C4-2B (cell line): Measurements from ENCODE around the gene RNF208.

Experiments
- H3K27ac ChIP-seq: fragments of 450-650 bp; 2 replicates; pipeline ENCODE4 v1.5.1; 2017
- ZFX ChIP-seq: fragments of 450-650 bp; IDR thresholded peaks from 2 replicates; pipeline ENCODE4 v1.6.1; 2017
- TF ChIP-seq, protein P1 (sequence below): fragments of 450-650 bp; conservative IDR thresholded peaks from 2 replicates; pipeline ENCODE4 v1.5.1; 2017; ENCODE audit warnings: mild to moderate bottlenecking

The RNF208 gene

DNA sequence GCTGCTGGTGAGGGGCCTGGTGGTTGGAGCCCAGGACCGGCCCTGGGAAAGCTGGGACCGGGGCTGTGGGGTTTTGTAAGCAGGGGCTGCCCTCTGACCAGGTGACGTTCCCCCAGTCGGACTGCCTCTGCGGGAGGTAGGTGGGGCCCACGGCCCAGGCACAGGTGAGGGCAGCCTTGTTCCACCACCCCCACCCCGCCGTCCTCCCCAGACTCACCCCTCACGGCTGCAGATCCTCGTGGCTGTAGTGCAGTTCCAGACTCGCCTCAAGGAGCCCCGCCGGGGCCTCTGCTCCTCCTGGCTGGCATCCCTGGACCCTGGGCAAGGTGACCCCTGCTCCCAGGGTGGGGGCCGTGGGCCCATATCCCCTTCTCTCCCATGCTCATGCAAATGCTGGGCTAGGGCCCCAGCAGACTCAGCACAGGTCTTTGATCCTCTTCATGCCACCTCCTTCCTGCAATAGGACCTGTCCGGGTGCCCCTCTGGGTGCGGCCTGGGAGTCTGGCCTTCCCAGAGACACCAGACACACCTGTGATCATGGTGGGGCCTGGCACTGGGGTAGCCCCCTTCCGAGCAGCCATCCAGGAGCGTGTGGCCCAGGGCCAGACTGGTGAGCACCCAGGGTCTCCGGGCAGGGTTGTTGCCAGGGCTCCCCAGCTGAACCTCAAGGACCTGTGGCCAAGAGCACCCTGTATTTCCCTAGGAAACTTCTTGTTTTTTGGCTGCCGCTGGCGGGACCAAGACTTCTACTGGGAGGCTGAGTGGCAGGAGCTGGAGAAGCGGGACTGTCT is 6.6 kb downstream of the RNF208 start:
- no peak for TF ChIP-seq ZFX
- TF ChIP-seq, protein P1, sequence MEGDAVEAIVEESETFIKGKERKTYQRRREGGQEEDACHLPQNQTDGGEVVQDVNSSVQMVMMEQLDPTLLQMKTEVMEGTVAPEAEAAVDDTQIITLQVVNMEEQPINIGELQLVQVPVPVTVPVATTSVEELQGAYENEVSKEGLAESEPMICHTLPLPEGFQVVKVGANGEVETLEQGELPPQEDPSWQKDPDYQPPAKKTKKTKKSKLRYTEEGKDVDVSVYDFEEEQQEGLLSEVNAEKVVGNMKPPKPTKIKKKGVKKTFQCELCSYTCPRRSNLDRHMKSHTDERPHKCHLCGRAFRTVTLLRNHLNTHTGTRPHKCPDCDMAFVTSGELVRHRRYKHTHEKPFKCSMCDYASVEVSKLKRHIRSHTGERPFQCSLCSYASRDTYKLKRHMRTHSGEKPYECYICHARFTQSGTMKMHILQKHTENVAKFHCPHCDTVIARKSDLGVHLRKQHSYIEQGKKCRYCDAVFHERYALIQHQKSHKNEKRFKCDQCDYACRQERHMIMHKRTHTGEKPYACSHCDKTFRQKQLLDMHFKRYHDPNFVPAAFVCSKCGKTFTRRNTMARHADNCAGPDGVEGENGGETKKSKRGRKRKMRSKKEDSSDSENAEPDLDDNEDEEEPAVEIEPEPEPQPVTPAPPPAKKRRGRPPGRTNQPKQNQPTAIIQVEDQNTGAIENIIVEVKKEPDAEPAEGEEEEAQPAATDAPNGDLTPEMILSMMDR, result no peak
- no peak overlapping the region for H3K27ac ChIP-seq

DNA sequence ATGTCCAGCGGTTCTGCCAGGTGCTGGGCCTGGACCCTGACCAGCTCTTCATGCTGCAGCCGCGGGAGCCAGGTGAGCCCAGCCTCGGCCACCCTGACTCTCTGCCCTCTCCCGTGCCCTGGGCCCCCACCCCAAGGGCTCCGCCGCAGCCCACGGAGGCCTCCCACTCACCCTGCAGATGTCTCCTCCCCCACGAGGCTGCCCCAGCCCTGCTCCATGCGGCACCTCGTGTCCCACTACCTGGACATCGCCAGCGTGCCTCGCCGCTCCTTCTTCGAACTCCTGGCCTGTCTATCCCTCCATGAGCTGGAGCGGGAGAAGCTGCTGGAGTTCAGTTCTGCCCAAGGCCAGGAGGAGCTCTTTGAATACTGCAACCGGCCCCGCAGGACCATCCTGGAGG is 7.4 kb downstream of the RNF208 start:
- H3K27ac ChIP-seq, result no peak overlapping the region
- no peak for TF ChIP-seq ZFX
- TF ChIP-seq, protein P1, result no peak

- no peak overlapping the region for H3K27ac ChIP-seq
- no peak for TF ChIP-seq ZFX
- TF ChIP-seq, protein P1, result no peak; the same call in 1 of the 2 replicates
These were observed 8.6 kb downstream of the RNF208 start for GRCh38 chr9:137213160-137214060.

- TF ChIP-seq, protein P1, result no peak
- no peak for TF ChIP-seq ZFX
- H3K27ac ChIP-seq, result no peak overlapping the region
These were observed 9.5 kb downstream of the RNF208 start for GRCh38 chr9:137212520-137212919.

GRCh38 chr9:137211532-137211931 is 10.5 kb downstream of the RNF208 start:
- H3K27ac ChIP-seq, result no peak overlapping the region
- TF ChIP-seq, protein P1, result no peak
- TF ChIP-seq ZFX, result no peak

GRCh38 chr9:137206602-137207001 is 15.4 kb downstream of the RNF208 start:
- 0 out of 2 replicates have a peak overlapping the region, but pooled peaks have one; percentile 86 for H3K27ac ChIP-seq
- TF ChIP-seq ZFX, result no peak
- TF ChIP-seq, protein P1, result no peak
